IMR-90 (cell line): ENCODE results near the gene ZMYM2. TPM values are rescaled to one million over a fixed set of nuclear protein-coding genes. Genes with fewer than 3 reads are reported as not detected.

Experiments
- ATAC-seq: fragments of 200-7000 bp; cut with Tn5 transposase; 2 replicates; pipeline ENCODE4 v1.9.1; 2020; ENCODE audit warnings: low read depth, mild to moderate bottlenecking, moderate library complexity
- BruUV-seq: library from RNA; stranded (reverse); fragments of 400-500 nt; replicated peaks from 2 replicates; lab custom pipeline; 2021; lab: Mats Ljungman, UMichigan
- CTCF ChIA-PET: fragments of 300-600 bp; formaldehyde crosslinking; extraction: SDS; loops from one replicate; lab custom pipeline; 2021; ENCODE audit warnings: antibody characterized with exemption; lab: Yijun Ruan, JAX
- POLR2A ChIA-PET: fragments of 300-600 bp; sonication (Branson Sonifier 250); formaldehyde crosslinking; loops from one replicate; lab custom pipeline; 2022; ENCODE audit warnings: antibody characterized with exemption; ENCODE audit not compliant: unreplicated experiment; lab: Charles Lee
- DNase-seq: peaks from one replicate; pipeline ENCODE4 v3.0.0; 2013
- H2AFZ ChIP-seq: replicated peaks from 2 replicates; pipeline ENCODE3; 2013; ENCODE audit warnings: low read length, mild to moderate bottlenecking; ENCODE audit not compliant: poor library complexity
- H2AK5ac ChIP-seq: 2 replicates; pipeline ENCODE4 v1.6.1; 2013; ENCODE audit warnings: low read depth, low read length, inconsistent platforms
- H2AK9ac ChIP-seq: replicated peaks from 2 replicates; pipeline ENCODE3; 2013; ENCODE audit warnings: mild to moderate bottlenecking, low read depth, low read length, moderate library complexity; ENCODE audit not compliant: poor library complexity
- H2BK120ac ChIP-seq: 2 replicates; pipeline ENCODE4 v1.6.1; 2013; ENCODE audit warnings: low read depth, low read length, inconsistent platforms
- H2BK15ac ChIP-seq: 3 replicates; pipeline ENCODE4 v1.6.1; 2013; ENCODE audit warnings: low read depth, low read length, inconsistent platforms
- H2BK20ac ChIP-seq: 2 replicates; pipeline ENCODE4 v1.6.1; 2013; ENCODE audit warnings: low read depth, mild to moderate bottlenecking, inconsistent platforms, low read length, moderate library complexity
- H2BK5ac ChIP-seq: 2 replicates; pipeline ENCODE4 v1.6.1; 2013; ENCODE audit warnings: mild to moderate bottlenecking, low read depth, low read length, inconsistent platforms; ENCODE audit not compliant: poor library complexity, severe bottlenecking
- H3K14ac ChIP-seq: replicated peaks from 2 replicates; pipeline ENCODE4 v1.6.1; 2013; ENCODE audit warnings: low read depth, low read length, inconsistent platforms
- H3K18ac ChIP-seq: 2 replicates; pipeline ENCODE4 v1.6.1; 2013; ENCODE audit warnings: low read depth, low read length, control low read depth
- H3K23ac ChIP-seq: 2 replicates; pipeline ENCODE4 v1.6.1; 2013; ENCODE audit warnings: low read depth, low read length, inconsistent platforms
- H3K27ac ChIP-seq: 2 replicates; pipeline ENCODE4 v1.5.1; 2013; ENCODE audit warnings: mild to moderate bottlenecking, control low read depth, low read length; ENCODE audit not compliant: insufficient read depth
- H3K27me3 ChIP-seq: 2 replicates; pipeline ENCODE4 v1.6.1; 2013; ENCODE audit warnings: low read length; ENCODE audit not compliant: control insufficient read depth, insufficient read depth
- H3K36me3 ChIP-seq: 2 replicates; pipeline ENCODE4 v1.6.1; 2013; ENCODE audit warnings: low read length, mixed read lengths; ENCODE audit not compliant: control insufficient read depth, insufficient read depth
- H3K4ac ChIP-seq: 2 replicates; pipeline ENCODE4 v1.6.1; 2013; ENCODE audit warnings: low read depth, low read length, inconsistent platforms
- H3K4me1 ChIP-seq: 2 replicates; pipeline ENCODE4 v1.6.1; 2013; ENCODE audit warnings: low read length, mixed read lengths; ENCODE audit not compliant: control insufficient read depth, insufficient read depth
- H3K4me2 ChIP-seq: 2 replicates; pipeline ENCODE4 v1.6.1; 2013; ENCODE audit warnings: low read depth, mild to moderate bottlenecking, control low read depth, low read length, moderate library complexity
- H3K4me3 ChIP-seq: 2 replicates; pipeline ENCODE4 v1.5.1; 2013; ENCODE audit warnings: low read depth, mild to moderate bottlenecking, control low read depth, low read length, moderate library complexity; ENCODE audit not compliant: insufficient read depth
- H3K56ac ChIP-seq: 2 replicates; pipeline ENCODE4 v1.6.1; 2013; ENCODE audit warnings: low read length, inconsistent platforms; ENCODE audit not compliant: insufficient read depth; ENCODE audit errors: extremely low read depth
- H3K79me1 ChIP-seq, 2 experiments: 2 replicates each; pipeline ENCODE4 v1.6.1; 2013; ENCODE audit warnings: low read length in 2 of 2, inconsistent platforms in 1 of 2, low read depth in 1 of 2
- H3K9ac ChIP-seq: 2 replicates; pipeline ENCODE4 v1.6.1; 2013; ENCODE audit warnings: low read depth, low read length, control low read depth
- H3K9me1 ChIP-seq: 2 replicates; pipeline ENCODE4 v1.6.1; 2013; ENCODE audit warnings: low read length, inconsistent platforms; ENCODE audit not compliant: insufficient read depth
- H3K9me3 ChIP-seq: 2 replicates; pipeline ENCODE4 v1.6.1; 2013; ENCODE audit warnings: low read length; ENCODE audit not compliant: control insufficient read depth, insufficient read depth
- H4K20me1 ChIP-seq: 2 replicates; pipeline ENCODE4 v1.6.1; 2013; ENCODE audit warnings: low read length, inconsistent platforms; ENCODE audit not compliant: insufficient read depth
- H4K5ac ChIP-seq: 2 replicates; pipeline ENCODE4 v1.6.1; 2013; ENCODE audit warnings: mild to moderate bottlenecking, low read depth, low read length, control low read depth
- H4K8ac ChIP-seq, 2 experiments: 2 replicates each; pipeline ENCODE4 v1.6.1; 2013; ENCODE audit warnings: low read depth in 2 of 2, low read length in 2 of 2, control low read depth in 1 of 2, inconsistent platforms in 1 of 2
- H4K91ac ChIP-seq: 2 replicates; pipeline ENCODE4 v1.6.1; 2013; ENCODE audit warnings: low read depth, low read length, inconsistent platforms; ENCODE audit not compliant: insufficient read depth
- CHD1 ChIP-seq: IDR thresholded peaks from 2 replicates; pipeline ENCODE4 v1.6.1; 2012; ENCODE audit warnings: low read depth, low read length, improper control_type of control experiment
- CTCF ChIP-seq: conservative IDR thresholded peaks from 2 replicates; pipeline ENCODE4 v1.5.1; 2012; ENCODE audit warnings: mild to moderate bottlenecking, low read depth, low read length, improper control_type of control experiment
- MAFK ChIP-seq: IDR thresholded peaks from 2 replicates; pipeline ENCODE4 v1.6.1; 2012; ENCODE audit warnings: low read depth, low read length, improper control_type of control experiment
- MAZ ChIP-seq: IDR thresholded peaks from 2 replicates; pipeline ENCODE4 v1.6.1; 2012; ENCODE audit warnings: low read depth, mild to moderate bottlenecking, low read length, improper control_type of control experiment, moderate library complexity, borderline replicate concordance
- SMC3 ChIP-seq: fragments of 150-350 bp; IDR thresholded peaks from 2 replicates; pipeline ENCODE4 v1.6.1; 2016; ENCODE audit warnings: low read depth, mild to moderate bottlenecking, antibody characterized with exemption, low read length, moderate library complexity
- WGBS, 2 experiments: methylation state at CpG; one replicate each; pipeline versions ENCODE4 v1.1.5 to v1.1.7; 2013; ENCODE audit warnings: missing lambda C conversion rate in 2 of 2; ENCODE audit not compliant: insufficient read length in 1 of 2; ENCODE audit errors: extremely low coverage in 2 of 2; 5-methylcytosine and 5-hydroxymethylcytosine counted together
- dilution Hi-C: fragments of 300-500 bp; cut with HindIII; formaldehyde crosslinking; loops from one replicate; pipeline ENCODE4 v1.14.3; 2018; ENCODE audit warnings: low sequenced_read_pairs; ENCODE audit not compliant: unreplicated experiment
- in situ Hi-C: fragments of 300-500 bp; cut with MboI; formaldehyde crosslinking; loops from 3 replicates; pipeline ENCODE4 v1.14.3; 2019; ENCODE audit warnings: low sequenced_read_pairs, inconsistent platforms, mixed read lengths
- intact Hi-C: fragments of 100-400 bp; cut with micrococcal nuclease; formaldehyde crosslinking; loops from 2 replicates; pipeline ENCODE4 v1.10.0; 2022
- polyA plus RNA-seq, 3 experiments: library from polyadenylated mRNA; depleted of rRNA; stranded (reverse); fragments of >200 nt; gene quantifications; 2 replicates each; pipeline ENCODE4 v1.2.3, GENCODE V29; 2012; ENCODE audit warnings: low replicate concordance in 1 of 3
- total RNA-seq: library from RNA; depleted of rRNA; stranded (reverse); fragments of >200 nt; gene quantifications from 2 replicates; pipeline ENCODE4 v1.2.3, GENCODE V29; 2012

Gene ZMYM2
- total and polyA plus RNA-seq, 2 of the 4 experiments (the other 2 are of a cell fraction) = 15.7 to 51.1 TPM

- H4K5ac ChIP-seq = peak overlapping the region; percentile 64; the same call in 1 of the 2 replicates
- H2BK120ac ChIP-seq = peak overlapping the region; percentile 79
- intact Hi-C loops (no loop called here), dilution Hi-C loops (no loop called here), in situ Hi-C loops (no loop called here)
- H2BK20ac ChIP-seq = no peak overlapping the region
- no peaks in the 10 kb centered on the region for H3K9me3 ChIP-seq
- H3K27me3 ChIP-seq = peaks cover 7% of the 10 kb centered on the region; the same call in 1 of the 2 replicates
- peak overlapping the region; percentile 86 for H2AK9ac ChIP-seq
- H3K36me3 ChIP-seq = no peaks in the 10 kb centered on the region
- H3K18ac ChIP-seq = peak overlapping the region; percentile 69; the same call in 1 of the 2 replicates
- peak overlapping the region; percentile 78 for H3K4ac ChIP-seq
- no peak overlapping the region for H2AK5ac ChIP-seq
- DNase-seq = peak; percentile 16
- peak overlapping the region; percentile 97 for H2AFZ ChIP-seq
- no TSS peak for BruUV-seq
- no peaks in the 10 kb centered on the region for H4K20me1 ChIP-seq
- H3K27ac ChIP-seq = no peak overlapping the region; the same call in 1 of the 2 replicates
- H3K4me1 ChIP-seq = peaks cover 7% of the 10 kb centered on the region
- H2BK5ac ChIP-seq = no peak overlapping the region
- H3K9me1 ChIP-seq = no peaks in the 10 kb centered on the region
- H2BK15ac ChIP-seq = no peak overlapping the region
- peak; percentile 47 for ATAC-seq
- 18% methylated on average over 28 of the region's 82 CpGs; no CpG with 5 or more reads in 1 of the 2 experiments for WGBS, 2 experiments
- H3K23ac ChIP-seq = peak overlapping the region; percentile 42; the same call in 1 of the 2 replicates
- H3K14ac ChIP-seq = 0 out of 2 replicates have a peak overlapping the region, but pooled peaks have one; percentile 57
- 0 out of 2 replicates have a peak, but pooled peaks have one; percentile 15 for TF ChIP-seq CTCF
- no peak for TF ChIP-seq SMC3
- no peak for TF ChIP-seq MAZ
- no peak for TF ChIP-seq MAFK
- no peak for TF ChIP-seq CHD1
- peak overlapping the region; percentile 41; the same call in 1 of the 2 replicates for H3K4me2 ChIP-seq
- 0 out of 2 replicates have a peak overlapping the region, but pooled peaks have one; percentile 9 for H4K91ac ChIP-seq
- H3K79me1 ChIP-seq = no peaks in the 10 kb centered on the region
- POLR2A ChIA-PET = no interaction called here
- peak overlapping the region; percentile 11; the same call in 1 of the 2 replicates for H3K4me3 ChIP-seq
- peak overlapping the region; percentile 77 to 83; a peak in 2 of 4 replicates for H4K8ac ChIP-seq
- H3K9ac ChIP-seq = 0 out of 2 replicates have a peak overlapping the region, but pooled peaks have one; percentile 32
- CTCF ChIA-PET = interaction anchor here (0.5 to 1.4 kb wide), 4 partner anchors 19 to 39 kb away, joined by 3 to 4 read pairs (median 3); no protein-coding TSS in a partner anchor
- H3K56ac ChIP-seq = no peak overlapping the region
Observed at GRCh38 chr13:20127562-20128458, 169.3 kb downstream of the ZMYM2 start.
